ENCODE measurements around the gene AQP3.
"Not testable (repeated sequence)": the region's sequence is repeated elsewhere in the genome, so short reads cannot be mapped to it uniquely, and the experiment has no call there.

AQP3 gene

GRCh38 chr9:33443464-33444154 is 3.8 kb downstream of the AQP3 start:
- DNase-seq (ENCODE audit: low spot score), result no peak
- FAIRE-seq, result peak; percentile 66

GRCh38 chr9:33443047-33443446 is 4.3 kb downstream of the AQP3 start:
- no peak for FAIRE-seq
- no peak for DNase-seq (ENCODE audit: low spot score)

GRCh38 chr9:33442125-33442524 is 5.3 kb downstream of the AQP3 start:
- DNase-seq (ENCODE audit: low spot score) (no peak), FAIRE-seq (no peak)

GRCh38 chr9:33440609-33441008 is 6.8 kb downstream of the AQP3 start:
- no peak for DNase-seq (ENCODE audit: low spot score)
- FAIRE-seq, result no peak

GRCh38 chr9:33440204-33440603 is 7.2 kb downstream of the AQP3 start:
- DNase-seq (ENCODE audit: low spot score), result no peak
- peak; percentile 62 for FAIRE-seq

GRCh38 chr9:33439731-33440130 is 7.7 kb downstream of the AQP3 start:
- peak; percentile 40 for DNase-seq (ENCODE audit: low spot score)
- peak; percentile 37 for FAIRE-seq

- no peak for DNase-seq (ENCODE audit: low spot score)
- no peak for FAIRE-seq
Measured at GRCh38 chr9:33438926-33439680, 8.3 kb downstream of the AQP3 start.

- FAIRE-seq, result no peak
Measured at GRCh38 chr9:33437898-33438297, 9.5 kb downstream of the AQP3 start.

GRCh38 chr9:33437205-33437604 is 10.2 kb downstream of the AQP3 start:
- FAIRE-seq, result no peak

More at GRCh38 chr9:33437898-33438297, 9.5 kb downstream of the AQP3 start:
- no peak for DNase-seq (ENCODE audit: low spot score)

GRCh38 chr9:33436445-33436844 is 10.9 kb downstream of the AQP3 start:
- no peak for DNase-seq (ENCODE audit: low spot score)
- FAIRE-seq, result no peak

More at GRCh38 chr9:33437205-33437604, 10.2 kb downstream of the AQP3 start:
- DNase-seq (ENCODE audit: low spot score), result no peak

GRCh38 chr9:33435821-33436277 is 11.5 kb downstream of the AQP3 start:
- FAIRE-seq, result no peak
- no peak for DNase-seq (ENCODE audit: low spot score)

GRCh38 chr9:33434317-33435105 is 12.9 kb downstream of the AQP3 start:
- no peak for DNase-seq (ENCODE audit: low spot score)
- peak; percentile 68 for FAIRE-seq

GRCh38 chr9:33433871-33434270 is 13.5 kb downstream of the AQP3 start:
- FAIRE-seq (no peak), DNase-seq (ENCODE audit: low spot score) (no peak)

GRCh38 chr9:33431420-33431819 is 16.0 kb downstream of the AQP3 start:
- DNase-seq (ENCODE audit: low spot score), result no peak
- FAIRE-seq, result no peak

GRCh38 chr9:33430942-33431341 is 16.5 kb downstream of the AQP3 start:
- DNase-seq (ENCODE audit: low spot score) (no peak), FAIRE-seq (no peak)

GRCh38 chr9:33429256-33429985 is 18.0 kb downstream of the AQP3 start:
- no peak for DNase-seq (ENCODE audit: low spot score)
- FAIRE-seq, result no peak

GRCh38 chr9:33426843-33427293 is 20.5 kb downstream of the AQP3 start:
- DNase-seq (ENCODE audit: low spot score), result no peak
- FAIRE-seq, result no peak

GRCh38 chr9:33425128-33425533 is 22.3 kb downstream of the AQP3 start:
- DNase-seq (ENCODE audit: low spot score) (no peak), FAIRE-seq (no peak)

GRCh38 chr9:33424492-33424891 is 22.9 kb downstream of the AQP3 start:
- not testable (repeated sequence) for FAIRE-seq; DNase-seq (ENCODE audit: low spot score)

GRCh38 chr9:33424043-33424442 is 23.4 kb downstream of the AQP3 start:
- FAIRE-seq; DNase-seq (ENCODE audit: low spot score): not testable (repeated sequence)

GRCh38 chr9:33419708-33420303 is 27.6 kb downstream of the AQP3 start:
- DNase-seq (ENCODE audit: low spot score) (no peak), FAIRE-seq (no peak)
